Spleen (tissue), 11 donors: ENCODE results near the gene CCDC192. TPM values are rescaled to one million over a fixed set of nuclear protein-coding genes. Genes with fewer than 3 reads are reported as not detected.
A peak's percentile ranks its signal among the peaks of the same experiment; 100 is the strongest.

ENCODE experiments used
- DNase-seq: peaks from one replicate; pipeline ENCODE4 v3.0.0-alpha.2; 2020
- H3K27ac ChIP-seq, 8 donors: fragments of 200-600 bp; sonication (generic) in 7 of 8; 1 replicate in 4 of 8; 2 replicates in 4 of 8; pipeline versions ENCODE4 v1.5.0 to v1.8.0; 2016 to 2021; ENCODE audit warnings: inconsistent platforms in 4 of 8, mild to moderate bottlenecking in 4 of 8, moderate library complexity in 1 of 8
- H3K27me3 ChIP-seq, 7 donors: fragments of 200-600 bp; sonication (generic) in 6 of 7; replicated peaks in 1 of 7; 1 replicate in 4 of 7; 2 replicates in 3 of 7; pipeline versions ENCODE4 v1.5.0 to v1.8.0; 2016 to 2021; ENCODE audit warnings: inconsistent platforms in 3 of 7, mild to moderate bottlenecking in 1 of 7
- H3K36me3 ChIP-seq, 6 donors: fragments of 200-600 bp; sonication (generic) in 5 of 6; 1 replicate in 4 of 6; 2 replicates in 2 of 6; pipeline versions ENCODE4 v1.5.0 to v1.8.0; 2016 to 2021; ENCODE audit warnings: inconsistent platforms in 2 of 6
- H3K4me1 ChIP-seq, 6 donors: fragments of 200-600 bp; sonication (generic) in 5 of 6; 1 replicate in 3 of 6; 2 replicates in 3 of 6; pipeline versions ENCODE4 v1.5.0 to v1.8.0; 2016 to 2021; ENCODE audit warnings: inconsistent platforms in 3 of 6
- H3K4me3 ChIP-seq, 8 donors: fragments of 200-600 bp; sonication (generic) in 7 of 8; 1 replicate in 4 of 8; 2 replicates in 4 of 8; pipeline versions ENCODE4 v1.5.0 to v1.8.0; 2016 to 2021; ENCODE audit warnings: inconsistent platforms in 4 of 8, mild to moderate bottlenecking in 4 of 8, moderate library complexity in 2 of 8
- H3K9me3 ChIP-seq, 8 donors: fragments of 200-600 bp; sonication (generic) in 7 of 8; 1 replicate in 4 of 8; 2 replicates in 4 of 8; pipeline versions ENCODE4 v1.5.0 to v1.8.0; 2016 to 2021; ENCODE audit warnings: inconsistent platforms in 4 of 8
- POLR2A ChIP-seq, 3 donors: fragments of 450-650 bp; IDR thresholded peaks; one replicate each; pipeline ENCODE4 v1.5.1; 2017; ENCODE audit warnings: antibody characterized with exemption in 3 of 3, mild to moderate bottlenecking in 1 of 3
- POLR2AphosphoS5 ChIP-seq, 3 donors: sonication (generic); formaldehyde crosslinking; IDR thresholded peaks; one replicate each; pipeline ENCODE4 v1.5.1; 2017; ENCODE audit warnings: antibody characterized with exemption in 3 of 3
- WGBS, 5 donors: extraction: QIAGEN DNeasy Blood & Tissue Kit in 3 of 5; methylation state at CpG; one replicate each; pipeline versions ENCODE4 v1.1.5 to v1.1.7; 2013 to 2018; 5-methylcytosine and 5-hydroxymethylcytosine counted together
- intact Hi-C: fragments of 100-400 bp; cut with DNase I; formaldehyde crosslinking; loops from one replicate; pipeline ENCODE4 v1.15.0; 2023; ENCODE audit warnings: low total_unique reads
- polyA plus RNA-seq, 3 donors: library from polyadenylated mRNA; stranded (reverse); fragments of 200-250 nt; gene quantifications; one replicate each; pipeline ENCODE4 v1.2.1, GENCODE V29; 2013
- total RNA-seq, 7 donors: library from RNA; depleted of rRNA in 3 of 7; stranded (reverse); fragments of >200 nt in 3 of 7; fragmentation: NEBNext Ultra II Directional in 4 of 7; extraction: Animal tissue kit (Norgen Biotek cat#: 25700) in 4 of 7; gene quantifications; one replicate each; pipeline versions ENCODE4 v1.1.0 to v1.2.1, GENCODE V29; 2016 to 2021
- TF ChIP-seq, protein P1 (sequence below), 11 experiments: fragments of 200-600 bp in 7 of 11; fragments of 450-650 bp in 4 of 11; sonication (generic) in 4 of 11; IDR thresholded peaks in 8 of 11; conservative IDR thresholded peaks in 3 of 11; 1 replicate in 7 of 11; 2 replicates in 4 of 11; pipeline versions ENCODE4 v1.4.0 to v1.8.0; 2016 to 2021; ENCODE audit warnings: antibody characterized with exemption in 11 of 11, inconsistent platforms in 4 of 11, mild to moderate bottlenecking in 1 of 11
- donor health status: healthy with polysubstance abuse.
- donor health status: DM: no; HTN: no; CAD: no; lungs with moderate emphysema.
- donor health status: DM: no; HTN: no; CAD: no.
- donor health status: Bipolar disorder and iron deficiency.
- donor health status: healthy.
- donor health status: DM: no; HTN: no; CAD: no.
- donor health status: DM: yes; HTN: yes; CAD: no.

Gene CCDC192
- total and polyA plus RNA-seq, 10 donors: not detected

DNA sequence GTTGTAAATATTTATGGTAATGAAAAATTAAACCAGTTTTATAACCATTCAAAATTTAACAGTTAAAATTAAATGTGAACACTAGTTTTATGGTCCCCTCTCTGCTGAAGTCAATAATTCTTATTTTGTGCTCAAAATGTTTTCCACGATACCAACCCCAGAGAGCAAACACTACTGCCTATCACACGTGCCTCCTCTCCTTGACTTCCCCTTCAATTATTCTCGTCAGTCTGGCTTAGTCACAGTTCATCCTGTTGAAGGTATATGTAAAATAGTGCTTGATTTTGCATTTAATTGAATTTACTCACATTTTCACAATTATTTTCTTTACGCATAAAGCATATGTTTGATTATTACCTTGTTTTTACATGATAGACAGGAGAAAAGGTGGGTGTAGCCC lies 148.8 kb downstream of the CCDC192 start:
- WGBS, 5 donors: 71 to 87% (median 78%) methylated on average over 4 of the region's 4 CpGs
- Histone ChIP-seq H3K36me3 (no peaks in the 10 kb centered on the region), H3K4me3 (no peak overlapping the region), H3K4me1 (no peaks in the 10 kb centered on the region), H3K27ac (no peak overlapping the region), H3K9me3 (peaks cover 0 to 4% (median 0%) of the 10 kb centered on the region in 8 donors), H3K27me3 (no peaks in the 10 kb centered on the region)
- TF ChIP-seq POLR2A (IDR thresholded peaks at IDR 0.05) (no peak), POLR2AphosphoS5 (IDR thresholded peaks at IDR 0.05) (no peak)
- TF ChIP-seq, protein P1, sequence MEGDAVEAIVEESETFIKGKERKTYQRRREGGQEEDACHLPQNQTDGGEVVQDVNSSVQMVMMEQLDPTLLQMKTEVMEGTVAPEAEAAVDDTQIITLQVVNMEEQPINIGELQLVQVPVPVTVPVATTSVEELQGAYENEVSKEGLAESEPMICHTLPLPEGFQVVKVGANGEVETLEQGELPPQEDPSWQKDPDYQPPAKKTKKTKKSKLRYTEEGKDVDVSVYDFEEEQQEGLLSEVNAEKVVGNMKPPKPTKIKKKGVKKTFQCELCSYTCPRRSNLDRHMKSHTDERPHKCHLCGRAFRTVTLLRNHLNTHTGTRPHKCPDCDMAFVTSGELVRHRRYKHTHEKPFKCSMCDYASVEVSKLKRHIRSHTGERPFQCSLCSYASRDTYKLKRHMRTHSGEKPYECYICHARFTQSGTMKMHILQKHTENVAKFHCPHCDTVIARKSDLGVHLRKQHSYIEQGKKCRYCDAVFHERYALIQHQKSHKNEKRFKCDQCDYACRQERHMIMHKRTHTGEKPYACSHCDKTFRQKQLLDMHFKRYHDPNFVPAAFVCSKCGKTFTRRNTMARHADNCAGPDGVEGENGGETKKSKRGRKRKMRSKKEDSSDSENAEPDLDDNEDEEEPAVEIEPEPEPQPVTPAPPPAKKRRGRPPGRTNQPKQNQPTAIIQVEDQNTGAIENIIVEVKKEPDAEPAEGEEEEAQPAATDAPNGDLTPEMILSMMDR (IDR thresholded peaks at IDR 0.05 in 8 of 11, conservative IDR thresholded peaks at IDR 0.05 in 3 of 11): no peak
- intact Hi-C loops: no loop called here
- DNase-seq: no peak

DNA sequence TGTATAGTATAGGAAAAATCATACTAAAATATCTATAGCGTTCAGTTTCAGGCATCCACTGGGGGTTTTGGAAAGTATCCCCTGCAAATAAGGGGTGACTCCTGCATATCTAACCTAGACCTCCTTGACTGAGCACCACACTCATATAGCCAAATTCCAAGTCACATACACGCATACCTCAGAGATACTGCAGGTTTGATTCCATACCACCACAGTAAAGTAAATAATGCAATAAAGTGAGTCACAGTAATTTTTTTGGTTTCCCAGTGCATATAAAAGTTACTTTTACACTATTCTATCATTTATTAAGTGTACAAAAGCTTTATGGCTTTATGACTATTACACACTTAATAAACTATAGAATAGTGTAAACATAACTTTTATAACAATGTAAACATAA lies 151.3 kb downstream of the CCDC192 start:
- intact Hi-C loops: no loop called here
- H3K4me3 ChIP-seq: no peak overlapping the region
- WGBS, 5 donors: 94 to 100% (median 99%) methylated on average over 2 of the region's 2 CpGs
- TF ChIP-seq POLR2AphosphoS5 (IDR thresholded peaks at IDR 0.05): no peak
- no peak for TF ChIP-seq POLR2A (IDR thresholded peaks at IDR 0.05)
- TF ChIP-seq, protein P1 (IDR thresholded peaks at IDR 0.05 in 8 of 11, conservative IDR thresholded peaks at IDR 0.05 in 3 of 11): no peak
- no peak for DNase-seq
- no peaks in the 10 kb centered on the region for H3K36me3 ChIP-seq
- H3K4me1 ChIP-seq: no peaks in the 10 kb centered on the region
- peaks cover 0 to 4% (median 0%) of the 10 kb centered on the region in 8 donors for H3K9me3 ChIP-seq
- H3K27ac ChIP-seq: no peak overlapping the region
- no peaks in the 10 kb centered on the region for H3K27me3 ChIP-seq

DNA sequence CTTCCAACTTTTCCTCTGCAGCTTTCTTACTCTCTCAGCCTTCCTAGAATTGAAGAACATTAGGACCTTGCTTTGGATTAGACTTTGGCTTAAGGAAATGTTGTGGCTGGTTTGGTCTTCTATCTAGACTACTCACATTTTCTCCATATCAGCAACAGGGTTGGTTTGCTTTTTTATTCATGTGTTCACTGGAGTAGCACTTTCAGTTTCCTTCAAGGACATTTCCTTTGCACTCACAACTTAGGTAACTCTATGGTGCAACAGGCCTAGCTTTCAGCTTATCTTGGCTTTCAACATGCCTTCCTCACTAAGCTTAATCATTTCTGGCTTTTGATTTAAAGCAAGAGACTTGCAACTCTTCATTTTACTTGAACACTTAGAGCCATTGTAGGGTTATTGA lies 153.1 kb downstream of the CCDC192 start:
- peak overlapping the region in 1 of 8 donors; percentile 9 for H3K27ac ChIP-seq
- no peak for TF ChIP-seq POLR2AphosphoS5 (IDR thresholded peaks at IDR 0.05)
- TF ChIP-seq POLR2A (IDR thresholded peaks at IDR 0.05): no peak
- TF ChIP-seq, protein P1 (IDR thresholded peaks at IDR 0.05 in 8 of 11, conservative IDR thresholded peaks at IDR 0.05 in 3 of 11): no peak
- no peaks in the 10 kb centered on the region for H3K27me3 ChIP-seq
- no peak overlapping the region for H3K4me3 ChIP-seq
- intact Hi-C loops: no loop called here
- DNase-seq: no peak
- H3K36me3 ChIP-seq: no peaks in the 10 kb centered on the region
- H3K4me1 ChIP-seq: no peaks in the 10 kb centered on the region
- H3K9me3 ChIP-seq: peaks cover 0 to 4% (median 0%) of the 10 kb centered on the region in 8 donors

DNA sequence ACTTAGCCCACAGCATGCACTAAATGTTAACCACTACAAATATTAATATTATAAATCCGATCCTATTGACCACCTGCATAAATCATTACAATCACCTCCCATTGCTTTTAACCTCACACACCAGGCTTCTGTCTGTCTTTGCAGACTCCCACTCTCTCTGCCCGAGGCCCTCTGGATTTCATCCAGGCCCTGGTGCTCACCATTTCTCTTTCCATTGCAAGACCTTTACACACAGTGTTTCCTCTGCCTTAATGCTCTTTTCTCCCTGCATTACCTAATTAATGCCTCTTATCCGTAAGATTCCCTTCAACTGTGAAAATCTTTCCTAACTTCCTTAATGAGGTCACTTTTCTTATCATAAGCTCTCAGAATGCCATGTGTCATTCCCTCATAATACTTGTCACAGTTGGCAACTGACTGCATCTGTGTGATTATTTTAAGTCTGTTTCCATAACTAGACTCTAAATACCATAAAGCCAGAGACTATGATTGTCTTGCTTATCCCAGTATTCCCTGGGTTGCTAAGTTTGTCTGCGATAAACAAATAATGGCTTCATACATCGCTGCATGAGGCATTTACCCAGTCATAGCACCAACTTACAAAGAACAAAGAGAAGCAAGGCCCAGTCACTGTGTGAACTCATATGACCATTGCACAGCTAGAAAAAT lies 155.1 kb downstream of the CCDC192 start:
- H3K27ac ChIP-seq: no peak overlapping the region
- 75 to 88% (median 76%) methylated on average over 5 of the region's 5 CpGs for WGBS, 5 donors
- intact Hi-C loops: no loop called here

More for the DNA sequence above, 155.1 kb downstream of the CCDC192 start:
- peaks cover 0 to 4% (median 0%) of the 10 kb centered on the region in 8 donors for H3K9me3 ChIP-seq
- no peaks in the 10 kb centered on the region for H3K27me3 ChIP-seq
- TF ChIP-seq, protein P1 (IDR thresholded peaks at IDR 0.05 in 8 of 11, conservative IDR thresholded peaks at IDR 0.05 in 3 of 11): no peak
- no peak for TF ChIP-seq POLR2A (IDR thresholded peaks at IDR 0.05)
- TF ChIP-seq POLR2AphosphoS5 (IDR thresholded peaks at IDR 0.05): no peak
- no peaks in the 10 kb centered on the region for H3K36me3 ChIP-seq
- H3K4me3 ChIP-seq: no peak overlapping the region
- H3K4me1 ChIP-seq: no peaks in the 10 kb centered on the region
- no peak for DNase-seq
